ENCODE measurements around the gene ASH1L.
A peak's percentile ranks its signal among the peaks of the same experiment; 100 is the strongest.
"Not testable (repeated sequence)": the region's sequence is repeated elsewhere in the genome, so short reads cannot be mapped to it uniquely, and the experiment has no call there.

Gene ASH1L

GRCh38 chr1:155561779-155562580, 623 bp downstream of the ASH1L start:
- peak; percentile 5 to 56 for DNase-seq

DNA sequence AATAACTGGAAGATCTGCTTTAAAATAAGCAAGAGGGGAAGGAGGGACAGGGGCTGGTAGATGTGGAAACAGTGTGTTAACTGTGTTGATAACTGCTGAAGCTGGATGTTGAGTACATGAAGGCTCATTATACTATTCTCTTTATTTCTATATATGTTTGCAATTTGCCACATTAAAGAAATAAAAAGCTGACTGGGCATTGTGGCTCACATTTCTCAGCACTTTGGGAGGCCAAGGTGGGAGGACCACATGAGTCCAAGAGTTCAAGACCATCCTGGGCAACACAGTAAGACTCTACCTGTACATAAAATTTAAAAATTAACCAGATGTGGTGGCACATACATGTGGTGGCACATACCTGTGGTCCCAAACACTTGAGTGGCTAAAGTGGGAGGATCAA, 6.7 kb downstream of the ASH1L start:
- no peak for DNase-seq

DNA sequence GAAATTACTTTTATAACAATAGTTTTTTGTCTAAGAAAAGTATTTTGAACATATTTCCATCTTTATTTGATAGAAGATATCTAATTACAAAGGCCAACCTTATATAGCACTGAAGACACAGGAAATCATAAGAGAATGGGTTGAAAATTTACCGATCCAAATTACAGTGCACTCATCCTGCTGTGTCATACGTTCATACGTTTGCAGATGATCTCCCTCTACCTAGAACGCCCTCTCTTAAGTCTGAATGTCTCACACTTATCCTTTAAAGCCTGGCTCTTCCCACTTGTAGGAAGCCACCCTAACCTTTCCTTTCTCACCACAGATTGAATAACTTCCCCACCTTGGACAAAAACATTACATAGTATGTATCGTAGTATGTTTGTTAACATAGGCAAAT, 9.3 kb downstream of the ASH1L start:
- DNase-seq = no peak

GRCh38 chr1:155548706-155549105, 13.9 kb downstream of the ASH1L start:
- no peak for DNase-seq

- DNase-seq = no peak
These were observed 22.4 kb downstream of the ASH1L start for GRCh38 chr1:155540000-155540874.

DNA sequence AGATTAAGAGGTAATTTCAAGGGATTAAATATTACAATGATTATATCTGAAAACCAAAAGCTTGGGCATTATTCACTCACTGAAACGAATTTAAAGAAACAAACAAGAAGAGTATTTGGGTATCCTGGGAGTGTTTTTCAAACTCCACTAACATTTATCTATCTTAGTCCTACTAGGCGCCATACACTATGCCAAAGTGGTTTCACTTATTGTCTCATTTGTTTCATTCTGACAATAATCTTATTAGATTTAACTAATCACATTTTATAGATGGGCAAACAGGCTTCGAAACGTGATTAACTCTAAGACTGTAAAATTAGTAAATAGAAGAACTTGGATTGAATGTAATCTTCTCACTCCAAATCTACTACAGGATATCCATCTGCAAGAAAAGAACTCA, 25.4 kb downstream of the ASH1L start:
- DNase-seq = no peak

DNA sequence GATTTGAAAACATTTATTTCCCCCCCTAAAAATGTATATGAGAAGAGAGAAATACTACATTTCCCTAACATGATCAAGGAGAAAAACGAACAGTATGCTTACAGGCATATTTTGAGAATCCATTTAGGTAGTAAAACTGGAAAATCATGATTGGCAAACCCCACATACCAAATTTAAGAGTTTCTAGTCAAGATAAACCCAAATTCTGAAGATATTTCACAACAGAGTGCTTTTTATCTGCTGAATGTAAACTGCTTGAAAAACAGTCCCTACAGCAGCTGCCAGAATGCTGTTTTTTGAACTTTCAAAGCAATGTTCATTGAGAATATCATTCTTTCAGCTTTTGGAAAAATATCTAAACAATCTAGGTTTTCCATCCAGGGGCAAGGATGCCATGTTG, 31.0 kb downstream of the ASH1L start:
- no peak for DNase-seq

GRCh38 chr1:155529929-155530328, 32.7 kb downstream of the ASH1L start:
- no peak for DNase-seq

DNA sequence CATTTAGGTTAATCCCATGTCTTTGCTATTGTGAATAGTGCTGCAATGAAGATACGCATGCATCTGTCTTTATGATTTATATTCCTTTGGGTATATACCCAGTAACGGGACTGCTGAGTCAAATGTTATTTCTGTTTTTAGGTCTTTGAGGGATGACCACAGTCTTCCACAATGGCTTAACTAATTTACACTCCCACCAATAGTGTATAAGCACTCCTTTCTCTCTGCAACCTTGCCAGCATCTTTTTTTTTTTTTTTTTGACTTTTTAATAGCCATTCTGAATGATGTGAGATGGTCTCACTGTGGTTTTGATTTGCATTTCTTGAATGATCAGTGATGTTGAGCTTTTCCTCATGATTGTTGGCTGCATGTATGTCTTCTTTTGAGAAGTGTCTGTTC, 33.5 kb downstream of the ASH1L start:
- DNase-seq = no peak

DNA sequence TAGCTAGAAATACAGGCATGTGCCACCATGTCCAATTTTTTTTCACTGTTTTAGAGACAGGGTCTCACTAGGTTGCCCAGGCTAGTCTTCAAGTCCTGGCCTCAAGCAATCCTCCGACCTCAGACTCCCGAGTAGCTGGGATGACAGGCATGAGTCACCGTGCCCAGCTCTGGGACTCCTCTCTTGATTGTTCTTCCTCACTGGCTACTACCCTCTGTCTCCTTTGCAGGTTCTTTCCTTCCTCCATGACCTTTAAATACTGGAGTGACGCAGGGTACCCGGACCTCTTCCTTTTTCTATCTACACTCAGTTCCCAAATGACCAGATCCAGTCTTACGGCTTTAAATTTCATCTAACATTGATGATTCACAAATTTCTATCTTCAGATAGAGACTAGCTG, 34.9 kb downstream of the ASH1L start:
- DNase-seq = no peak

GRCh38 chr1:155526356-155526755, 36.2 kb downstream of the ASH1L start:
- no peak for DNase-seq

DNA sequence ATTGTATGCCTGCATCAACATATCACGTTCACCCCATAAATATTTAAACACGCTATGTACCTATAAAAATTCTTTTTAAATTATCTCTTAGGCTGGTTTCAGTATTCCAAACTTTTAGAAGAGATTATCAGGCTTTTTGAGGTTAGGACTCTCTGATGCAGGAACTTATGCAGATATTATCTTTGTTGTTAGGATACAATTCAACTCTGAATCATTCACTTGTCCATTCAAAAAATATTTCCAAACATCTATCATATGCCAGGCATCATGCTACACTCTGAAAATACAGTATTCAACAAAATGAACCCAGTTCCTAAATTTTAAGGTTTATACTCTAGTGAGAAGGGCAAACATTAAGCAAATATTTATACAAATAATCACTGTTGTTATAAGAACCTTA, 40.5 kb downstream of the ASH1L start:
- no peak for DNase-seq

DNA sequence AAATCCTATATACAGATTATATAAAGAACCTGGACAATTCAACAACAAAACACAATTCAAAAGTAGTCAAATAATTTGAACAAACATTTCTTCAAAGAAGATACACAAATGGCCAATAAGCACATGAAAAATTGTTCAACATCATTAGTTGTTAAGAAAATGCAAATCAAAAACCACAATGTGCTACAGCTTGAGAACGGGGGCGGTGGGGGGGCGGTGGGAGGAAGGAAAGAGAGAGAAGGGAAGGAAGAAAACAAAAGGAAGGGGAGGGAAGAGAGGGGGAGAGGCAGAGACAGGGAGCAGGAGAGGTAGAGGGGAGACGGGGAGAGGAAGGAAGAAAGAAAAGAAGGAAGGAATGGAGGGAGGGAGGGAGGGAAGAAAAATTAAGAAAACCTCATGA, 44.1 kb downstream of the ASH1L start:
- no peak for DNase-seq

GRCh38 chr1:155514582-155515187, 47.9 kb downstream of the ASH1L start:
- no peak for DNase-seq

- DNase-seq = no peak
These were observed 49.2 kb downstream of the ASH1L start for GRCh38 chr1:155513300-155513916.

- DNase-seq = not testable (repeated sequence)
These were observed 51.2 kb downstream of the ASH1L start for GRCh38 chr1:155511385-155511784.

GRCh38 chr1:155509064-155509463, 53.5 kb downstream of the ASH1L start:
- DNase-seq = no peak

GRCh38 chr1:155507945-155508344, 54.7 kb downstream of the ASH1L start:
- no peak for DNase-seq

DNA sequence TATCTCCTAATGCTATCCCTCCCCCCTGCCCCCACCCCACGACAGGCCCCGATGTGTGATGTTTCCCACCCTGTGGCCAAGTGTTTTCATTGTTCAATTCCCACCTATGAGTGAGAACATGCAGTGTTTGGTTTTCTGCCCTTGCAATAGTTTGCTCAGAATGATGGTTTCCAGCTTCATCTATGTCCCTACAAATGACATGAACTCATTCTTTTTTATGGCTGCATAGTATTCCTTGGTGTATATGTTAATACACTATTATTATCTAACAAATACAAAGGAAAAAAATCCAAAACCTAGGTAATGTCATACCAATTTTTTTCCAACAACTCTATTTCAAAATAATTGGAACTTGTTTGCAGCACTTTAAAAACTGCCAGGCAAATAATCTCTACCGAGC, 56.6 kb downstream of the ASH1L start:
- not testable (repeated sequence) for DNase-seq

- DNase-seq = no peak
These were observed 58.4 kb downstream of the ASH1L start for GRCh38 chr1:155504207-155504606.

DNA sequence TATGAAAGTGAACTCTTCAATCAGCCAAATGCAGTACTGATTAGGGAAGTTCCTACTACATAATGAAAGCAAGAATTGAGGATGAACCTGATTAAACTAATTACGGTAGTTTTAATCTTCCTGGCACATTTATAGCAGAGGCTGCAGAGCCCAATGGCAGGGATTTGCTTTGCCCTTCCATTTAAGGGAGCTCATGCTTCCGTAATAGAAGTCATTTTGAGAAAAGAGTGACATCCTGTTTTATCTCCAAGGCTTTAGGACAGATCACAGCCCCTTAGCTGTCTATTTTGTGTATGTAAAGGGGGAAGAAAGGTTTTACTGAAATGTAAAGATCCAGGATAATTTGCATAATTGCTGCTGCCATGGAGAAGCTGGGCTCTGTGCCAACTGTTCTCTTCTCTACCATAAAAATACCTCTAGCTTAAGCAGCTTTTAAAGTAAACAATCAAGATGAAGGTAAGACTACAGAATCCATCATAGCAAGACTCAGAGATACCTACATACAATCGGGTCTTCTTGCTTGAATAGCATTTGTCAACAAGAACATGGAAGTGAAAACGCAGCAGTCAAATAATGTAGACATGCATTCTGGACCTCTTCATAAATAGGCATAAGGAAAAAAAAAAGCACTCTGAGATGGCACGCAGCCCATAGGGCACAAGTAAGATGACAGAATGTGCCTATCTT, 62.5 kb downstream of the ASH1L start:
- DNase-seq = no peak

DNA sequence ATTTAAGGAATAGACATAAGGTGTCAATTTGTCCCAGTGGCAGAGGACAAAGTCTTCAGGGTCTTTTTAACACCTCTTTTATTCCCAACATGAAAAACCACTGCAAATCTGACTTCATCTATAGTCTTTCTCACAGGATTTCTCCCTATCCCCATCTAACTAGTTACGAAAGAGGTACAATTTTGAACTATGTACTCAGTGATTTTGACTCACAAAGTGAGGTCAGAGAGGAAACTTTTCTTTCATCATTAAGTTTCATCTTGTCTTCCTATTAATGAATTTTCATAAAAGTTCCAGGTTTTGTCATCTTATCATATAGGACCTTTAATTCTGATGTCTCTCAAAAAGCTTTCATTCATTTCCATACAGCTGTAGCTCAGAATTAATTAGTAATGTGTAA, 63.3 kb downstream of the ASH1L start:
- no peak for DNase-seq

GRCh38 chr1:155493595-155493994, 69.0 kb downstream of the ASH1L start:
- not testable (repeated sequence) for DNase-seq

Data from stimulated activated CD4-positive, alpha-beta T cell treated with anti-CD3 and anti-CD28 coated beads, Interleukin-4, amount 100 ng/mL, for 4 hours (primary cell).